Gastrocnemius medialis (tissue), 4 donors: ENCODE data around the gene SOHLH1.

Experiments used
- POLR2A ChIP-seq, 2 donors: fragments of 450-650 bp; IDR thresholded peaks; one replicate each; pipeline ENCODE4 v1.6.1; 2017; ENCODE audit warnings: antibody characterized with exemption in 2 of 2, mild to moderate bottlenecking in 2 of 2, moderate library complexity in 2 of 2
- TF ChIP-seq, protein P1 (sequence below), 5 experiments: fragments of 450-650 bp in 3 of 5; fragments of 200-600 bp in 2 of 5; sonication (generic) in 2 of 5; IDR thresholded peaks in 4 of 5; conservative IDR thresholded peaks in 1 of 5; 1 replicate in 4 of 5; 2 replicates in 1 of 5; pipeline ENCODE4 v1.5.1; 2016 to 2019; ENCODE audit warnings: antibody characterized with exemption in 5 of 5, mild to moderate bottlenecking in 3 of 5, moderate library complexity in 3 of 5

GRCh38 chr9:135745189-135745588, 45.9 kb upstream of the SOHLH1 start:
- TF ChIP-seq, protein P1, sequence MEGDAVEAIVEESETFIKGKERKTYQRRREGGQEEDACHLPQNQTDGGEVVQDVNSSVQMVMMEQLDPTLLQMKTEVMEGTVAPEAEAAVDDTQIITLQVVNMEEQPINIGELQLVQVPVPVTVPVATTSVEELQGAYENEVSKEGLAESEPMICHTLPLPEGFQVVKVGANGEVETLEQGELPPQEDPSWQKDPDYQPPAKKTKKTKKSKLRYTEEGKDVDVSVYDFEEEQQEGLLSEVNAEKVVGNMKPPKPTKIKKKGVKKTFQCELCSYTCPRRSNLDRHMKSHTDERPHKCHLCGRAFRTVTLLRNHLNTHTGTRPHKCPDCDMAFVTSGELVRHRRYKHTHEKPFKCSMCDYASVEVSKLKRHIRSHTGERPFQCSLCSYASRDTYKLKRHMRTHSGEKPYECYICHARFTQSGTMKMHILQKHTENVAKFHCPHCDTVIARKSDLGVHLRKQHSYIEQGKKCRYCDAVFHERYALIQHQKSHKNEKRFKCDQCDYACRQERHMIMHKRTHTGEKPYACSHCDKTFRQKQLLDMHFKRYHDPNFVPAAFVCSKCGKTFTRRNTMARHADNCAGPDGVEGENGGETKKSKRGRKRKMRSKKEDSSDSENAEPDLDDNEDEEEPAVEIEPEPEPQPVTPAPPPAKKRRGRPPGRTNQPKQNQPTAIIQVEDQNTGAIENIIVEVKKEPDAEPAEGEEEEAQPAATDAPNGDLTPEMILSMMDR (IDR thresholded peaks at IDR 0.05 in 4 of 5, conservative IDR thresholded peaks at IDR 0.05 in 1 of 5): no peak
- no peak for TF ChIP-seq POLR2A (IDR thresholded peaks at IDR 0.05)
